Activated CD8-positive, alpha-beta T cell treated with anti-CD3 and anti-CD28 coated beads for 36 hours (primary cell): ENCODE results near the gene FAM180B. TPM values are rescaled to one million over a fixed set of nuclear protein-coding genes. Genes with fewer than 3 reads are reported as not detected.

Experiments used
- ATAC-seq: fragments of 200-7000 bp; cut with Tn5 transposase; one replicate; pipeline ENCODE4 v1.10.0; 2021; ENCODE audit warnings: mild to moderate bottlenecking, moderate library complexity
- CTCF ChIA-PET: fragments of 350-600 bp; sonication (Branson Sonifier 250); formaldehyde crosslinking; loops from one replicate; lab custom pipeline; 2021; ENCODE audit warnings: antibody characterized with exemption; lab: Charles Lee
- POLR2A ChIA-PET: fragments of 350-600 bp; sonication (Branson Sonifier 250); formaldehyde crosslinking; loops from one replicate; lab custom pipeline; 2021; ENCODE audit warnings: antibody characterized with exemption; lab: Charles Lee
- DNase-seq: peaks from one replicate; pipeline ENCODE4 v3.0.0-alpha.2; 2020
- H3K27ac Mint-ChIP-seq: one replicate; pipeline ENCODE4 v1.8.0; 2021; ENCODE audit warnings: mild to moderate bottlenecking, mixed read lengths
- H3K27me3 Mint-ChIP-seq: one replicate; pipeline ENCODE4 v1.8.0; 2021; ENCODE audit warnings: mixed read lengths
- H3K36me3 Mint-ChIP-seq: one replicate; pipeline ENCODE4 v1.8.0; 2021; ENCODE audit warnings: low read depth, mixed read lengths
- H3K4me1 Mint-ChIP-seq: one replicate; pipeline ENCODE4 v1.8.0; 2021; ENCODE audit warnings: low read depth, mixed read lengths
- H3K4me3 Mint-ChIP-seq: one replicate; pipeline ENCODE4 v1.8.0; 2021; ENCODE audit warnings: mild to moderate bottlenecking, moderate library complexity, mixed read lengths
- H3K9me3 Mint-ChIP-seq: one replicate; pipeline ENCODE4 v1.8.0; 2021; ENCODE audit warnings: mixed read lengths
- intact Hi-C: fragments of 100-400 bp; cut with micrococcal nuclease; formaldehyde crosslinking; loops from one replicate; pipeline ENCODE4 v1.10.0; 2022
- total RNA-seq, 2 experiments: library from RNA; stranded (reverse); gene quantifications; one replicate each; pipeline ENCODE4 v1.2.3, GENCODE V29; 2021
- TF ChIP-seq, protein P1 (sequence below): fragments of 200-600 bp; IDR thresholded peaks from one replicate; pipeline ENCODE4 v1.8.0; 2022; ENCODE audit warnings: antibody characterized with exemption, mild to moderate bottlenecking

Gene FAM180B
- total RNA-seq, 2 experiments from 2014 or later, result not detected

DNA sequence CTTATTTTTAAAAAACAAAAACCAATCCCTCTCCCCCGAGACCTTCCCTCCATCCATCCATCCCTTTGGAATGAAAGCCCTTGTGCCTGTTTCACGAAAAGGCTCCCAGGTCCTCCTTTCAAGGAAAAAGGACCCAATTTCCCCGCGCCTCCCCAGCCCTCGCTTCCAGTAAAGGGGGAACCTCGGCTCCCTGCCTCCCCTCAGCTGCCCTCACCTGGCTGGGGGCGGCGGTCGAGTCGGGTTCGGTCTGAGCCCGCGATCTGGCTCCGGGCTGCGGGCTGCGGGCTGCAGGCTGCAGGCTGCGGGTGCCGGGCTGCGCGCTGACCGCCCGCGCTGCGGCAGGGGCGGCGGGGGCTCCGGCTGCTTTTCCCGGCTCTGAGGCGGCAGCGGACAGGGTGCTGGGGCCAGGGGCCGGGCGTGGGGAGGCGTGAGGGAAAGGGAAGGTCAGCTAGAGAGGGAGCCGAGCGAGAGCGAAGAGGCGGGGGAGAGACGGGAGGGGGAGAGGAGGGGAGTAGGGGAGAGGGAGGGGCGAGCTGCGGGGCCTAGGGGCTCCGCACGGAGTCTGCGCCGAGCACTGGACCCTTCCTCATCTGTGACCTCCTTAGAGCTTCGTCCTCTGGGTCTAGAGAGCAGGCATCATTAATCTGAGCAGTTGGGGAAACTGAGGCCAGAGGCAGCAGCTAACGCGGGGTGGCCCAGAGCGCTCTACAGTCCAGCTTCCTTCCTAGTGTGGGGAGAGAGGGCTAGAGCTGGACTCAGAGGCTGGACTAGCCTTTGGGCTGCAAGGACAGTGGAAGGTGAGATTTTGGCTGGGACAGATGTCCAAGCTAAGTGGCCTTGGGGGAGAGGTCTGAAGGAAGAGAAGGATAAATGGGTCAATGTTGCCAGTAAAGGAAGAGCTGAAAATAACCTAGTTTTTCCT is 7.7 kb downstream of the FAM180B start, which contains the start of gene C1QTNF4:
C1QTNF4 (minus strand) TSS at position 478 of the 922 bp plus-strand sequence. CDS start 3,601 bp downstream, outside the sequence.
- ChIA-PET CTCF (interaction anchor here (1.5 to 1.6 kb wide), 2 partner anchors 26 to 220 kb away, joined by 3 read pairs; no protein-coding TSS in a partner anchor), POLR2A (interaction anchor here (0.8 to 2.0 kb wide), 2 partner anchors 15 to 22 kb away, joined by 5 read pairs; partner anchors contain the start of genes KBTBD4 and NDUFS3)
- intact Hi-C loops, result no loop called here
- ATAC-seq (no peak), DNase-seq (no peak)
- Mint-ChIP-seq H3K36me3 (no peaks in the 10 kb centered on the region), H3K27me3 (peaks cover 29% of the 10 kb centered on the region), H3K4me3 (no peak within 1 kb of the TSS), H3K9me3 (no peaks in the 10 kb centered on the region), H3K4me1 (peaks cover 5% of the 10 kb centered on the region), H3K27ac (no peak within 1 kb of the TSS)
- TF ChIP-seq, protein P1, sequence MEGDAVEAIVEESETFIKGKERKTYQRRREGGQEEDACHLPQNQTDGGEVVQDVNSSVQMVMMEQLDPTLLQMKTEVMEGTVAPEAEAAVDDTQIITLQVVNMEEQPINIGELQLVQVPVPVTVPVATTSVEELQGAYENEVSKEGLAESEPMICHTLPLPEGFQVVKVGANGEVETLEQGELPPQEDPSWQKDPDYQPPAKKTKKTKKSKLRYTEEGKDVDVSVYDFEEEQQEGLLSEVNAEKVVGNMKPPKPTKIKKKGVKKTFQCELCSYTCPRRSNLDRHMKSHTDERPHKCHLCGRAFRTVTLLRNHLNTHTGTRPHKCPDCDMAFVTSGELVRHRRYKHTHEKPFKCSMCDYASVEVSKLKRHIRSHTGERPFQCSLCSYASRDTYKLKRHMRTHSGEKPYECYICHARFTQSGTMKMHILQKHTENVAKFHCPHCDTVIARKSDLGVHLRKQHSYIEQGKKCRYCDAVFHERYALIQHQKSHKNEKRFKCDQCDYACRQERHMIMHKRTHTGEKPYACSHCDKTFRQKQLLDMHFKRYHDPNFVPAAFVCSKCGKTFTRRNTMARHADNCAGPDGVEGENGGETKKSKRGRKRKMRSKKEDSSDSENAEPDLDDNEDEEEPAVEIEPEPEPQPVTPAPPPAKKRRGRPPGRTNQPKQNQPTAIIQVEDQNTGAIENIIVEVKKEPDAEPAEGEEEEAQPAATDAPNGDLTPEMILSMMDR, result no peak

DNA sequence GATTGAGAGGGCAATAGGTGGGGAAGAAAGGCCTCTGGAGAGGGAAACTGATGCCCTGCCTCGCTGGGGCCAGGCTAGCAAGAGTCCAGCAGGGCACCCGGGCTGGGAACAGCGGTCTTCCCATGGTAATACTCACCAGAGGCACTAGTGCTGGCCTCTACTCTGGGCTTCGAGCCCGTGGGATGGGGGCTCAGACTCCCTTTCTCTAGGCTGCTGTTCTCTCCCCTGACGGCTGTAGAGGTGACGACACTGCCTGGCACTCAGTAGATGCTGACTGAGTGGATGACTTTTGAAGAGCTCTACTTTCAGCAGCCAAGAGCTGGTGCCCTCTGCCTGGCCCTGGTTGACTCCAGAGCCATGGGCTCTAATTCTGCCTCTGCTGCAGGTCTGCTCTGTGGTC is 8.6 kb downstream of the FAM180B start:
- ChIA-PET CTCF (interaction anchor here (1.5 to 1.6 kb wide), 2 partner anchors 25 to 221 kb away, joined by 3 read pairs; no protein-coding TSS in a partner anchor), POLR2A (interaction anchor here (2.0 kb wide), 1 partner anchor 16 kb away, joined by 5 read pairs; the partner anchor contains the start of genes KBTBD4 and NDUFS3)
- intact Hi-C loops, result no loop called here

DNA sequence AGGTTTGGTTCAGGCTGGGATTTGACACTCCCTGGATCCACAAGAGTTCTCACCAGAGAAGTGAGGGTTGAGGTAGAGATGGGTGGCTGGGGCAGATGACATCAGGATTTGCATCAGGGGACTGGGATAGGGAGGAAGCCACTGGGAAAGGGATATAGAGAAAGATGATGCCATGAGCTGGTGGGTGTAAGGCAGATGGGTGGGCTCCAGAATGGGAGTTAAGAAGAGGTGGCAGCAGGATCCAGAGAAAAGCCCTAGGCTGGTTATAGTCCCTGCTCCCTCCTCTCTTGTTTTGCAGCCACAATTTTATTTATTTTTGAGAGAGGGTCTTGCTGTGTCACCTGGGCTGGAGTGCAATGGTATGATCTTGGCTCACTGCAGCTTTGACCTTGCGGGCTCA is 9.5 kb downstream of the FAM180B start:
- intact Hi-C loops, result no loop called here
- H3K27me3 Mint-ChIP-seq, result peaks cover 29% of the 10 kb centered on the region
- no peak overlapping the region for H3K27ac Mint-ChIP-seq
- no peaks in the 10 kb centered on the region for H3K9me3 Mint-ChIP-seq
- peaks cover 5% of the 10 kb centered on the region for H3K4me1 Mint-ChIP-seq
- DNase-seq, result no peak
- CTCF ChIA-PET, result no interaction called here
- TF ChIP-seq, protein P1, result no peak
- H3K4me3 Mint-ChIP-seq, result no peak overlapping the region
- ATAC-seq, result no peak
- no peaks in the 10 kb centered on the region for H3K36me3 Mint-ChIP-seq
- POLR2A ChIA-PET, result no interaction called here

More for the DNA sequence above, 8.6 kb downstream of the FAM180B start:
- DNase-seq (no peak), ATAC-seq (no peak)
- TF ChIP-seq, protein P1, result no peak
- H3K27me3 Mint-ChIP-seq, result peaks cover 29% of the 10 kb centered on the region
- H3K9me3 Mint-ChIP-seq, result no peaks in the 10 kb centered on the region
- H3K4me3 Mint-ChIP-seq, result no peak overlapping the region
- no peaks in the 10 kb centered on the region for H3K36me3 Mint-ChIP-seq
- no peak overlapping the region for H3K27ac Mint-ChIP-seq
- peaks cover 5% of the 10 kb centered on the region for H3K4me1 Mint-ChIP-seq

- H3K9me3 Mint-ChIP-seq, result no peaks in the 10 kb centered on the region
- H3K4me1 Mint-ChIP-seq, result no peaks in the 10 kb centered on the region
- POLR2A ChIA-PET, result no interaction called here
- no peak overlapping the region for H3K4me3 Mint-ChIP-seq
- intact Hi-C loops, result no loop called here
- H3K27ac Mint-ChIP-seq, result no peak overlapping the region
- H3K27me3 Mint-ChIP-seq, result peaks cover 5% of the 10 kb centered on the region
- CTCF ChIA-PET, result interaction anchor here (0.8 kb wide), 1 partner anchor 41 kb away, joined by 3 read pairs; no protein-coding TSS in a partner anchor
- no peaks in the 10 kb centered on the region for H3K36me3 Mint-ChIP-seq
- TF ChIP-seq, protein P1, result no peak
- ATAC-seq (no peak), DNase-seq (no peak)
These were observed 13.4 kb downstream of the FAM180B start for GRCh38 chr11:47599902-47600301.

GRCh38 chr11:47603295-47603694 is 16.8 kb downstream of the FAM180B start:
- Mint-ChIP-seq H3K4me3 (no peak overlapping the region), H3K4me1 (no peaks in the 10 kb centered on the region), H3K27ac (no peak overlapping the region), H3K27me3 (no peaks in the 10 kb centered on the region), H3K9me3 (no peaks in the 10 kb centered on the region), H3K36me3 (no peaks in the 10 kb centered on the region)
- TF ChIP-seq, protein P1, result no peak
- DNase-seq (no peak), ATAC-seq (no peak)
- POLR2A ChIA-PET, result no interaction called here
- intact Hi-C loops, result no loop called here
- CTCF ChIA-PET, result no interaction called here
